ENCODE results near the gene RHEB. TPM values are rescaled to one million over a fixed set of nuclear protein-coding genes. Genes with fewer than 3 reads are reported as not detected.

RHEB gene
- polyA plus RNA-seq, 1 donor from 2014 or later, result 289 TPM

- Histone ChIP-seq H2AFZ (ENCODE audit: low read depth, low read length) (no peak overlapping the region), H3K9me3 (ENCODE audit: low read length) (no peaks in the 10 kb centered on the region), H3K4me2 (ENCODE audit: low read length) (no peak overlapping the region), H3K9me2 (ENCODE audit: insufficient read depth, low read length) (no peaks in the 10 kb centered on the region), H3K36me3 (ENCODE audit: insufficient read depth, low read length) (no peaks in the 10 kb centered on the region), H3K27ac (ENCODE audit: low read length) (no peak overlapping the region), H3K9ac (ENCODE audit: low read length) (no peak overlapping the region), H3F3A (ENCODE audit: insufficient read depth, low read length, poor library complexity, severe bottlenecking) (no peaks in the 10 kb centered on the region), H4K20me1 (ENCODE audit: insufficient read depth) (no peaks in the 10 kb centered on the region), H3K4me3 (ENCODE audit: low read length) (no peak overlapping the region), H3K27me3 (ENCODE audit: insufficient read depth, low read depth, low read length) (peaks cover 7% of the 10 kb centered on the region), H3K79me2 (replicated peaks; ENCODE audit: insufficient read depth, low read length) (no peaks in the 10 kb centered on the region)
- TF ChIP-seq MXI1 (conservative IDR thresholded peaks at IDR 0.05; ENCODE audit: poor library complexity, severe bottlenecking), result no peak
- TF ChIP-seq CTCF (IDR thresholded peaks at IDR 0.05; ENCODE audit: poor library complexity, severe bottlenecking), result no peak
- TF ChIP-seq POLR2AphosphoS5 (IDR thresholded peaks at IDR 0.05), result no peak
- no peak for TF ChIP-seq TAF1 (IDR thresholded peaks at IDR 0.05; ENCODE audit: low read depth)
- TF ChIP-seq REST (IDR thresholded peaks at IDR 0.05; ENCODE audit: borderline replicate concordance), result no peak
- TF ChIP-seq EZH2 (IDR thresholded peaks at IDR 0.05; ENCODE audit: borderline replicate concordance, insufficient read depth, low read length, poor library complexity, severe bottlenecking), result no peak
- no peak for TF ChIP-seq EP300 (conservative IDR thresholded peaks at IDR 0.05; ENCODE audit: poor library complexity, severe bottlenecking)
- no peak for TF ChIP-seq RAD21 (conservative IDR thresholded peaks at IDR 0.05)
- TF ChIP-seq SMC3 (conservative IDR thresholded peaks at IDR 0.05; ENCODE audit: poor library complexity), result no peak
Observed at GRCh38 chr7:151447312-151447711, 72.4 kb downstream of the RHEB start.

- H3K27ac ChIP-seq (ENCODE audit: low read length), result no peak overlapping the region
- no peaks in the 10 kb centered on the region for H3K9me2 ChIP-seq (ENCODE audit: insufficient read depth, low read length)
- no peaks in the 10 kb centered on the region for H4K20me1 ChIP-seq (ENCODE audit: insufficient read depth)
- H3K36me3 ChIP-seq (ENCODE audit: insufficient read depth, low read length), result no peaks in the 10 kb centered on the region
- TF ChIP-seq POLR2AphosphoS5 (IDR thresholded peaks at IDR 0.05) (no peak), CTCF (IDR thresholded peaks at IDR 0.05; ENCODE audit: poor library complexity, severe bottlenecking) (no peak), RAD21 (conservative IDR thresholded peaks at IDR 0.05) (no peak), TAF1 (IDR thresholded peaks at IDR 0.05; ENCODE audit: low read depth) (no peak), EZH2 (IDR thresholded peaks at IDR 0.05; ENCODE audit: borderline replicate concordance, insufficient read depth, low read length, poor library complexity, severe bottlenecking) (no peak), MXI1 (conservative IDR thresholded peaks at IDR 0.05; ENCODE audit: poor library complexity, severe bottlenecking) (no peak), EP300 (conservative IDR thresholded peaks at IDR 0.05; ENCODE audit: poor library complexity, severe bottlenecking) (no peak), REST (IDR thresholded peaks at IDR 0.05; ENCODE audit: borderline replicate concordance) (no peak), SMC3 (conservative IDR thresholded peaks at IDR 0.05; ENCODE audit: poor library complexity) (no peak)
- H3K79me2 ChIP-seq (replicated peaks; ENCODE audit: insufficient read depth, low read length), result no peaks in the 10 kb centered on the region
- no peak overlapping the region for H2AFZ ChIP-seq (ENCODE audit: low read depth, low read length)
- H3K9ac ChIP-seq (ENCODE audit: low read length), result no peak overlapping the region
- H3K27me3 ChIP-seq (ENCODE audit: insufficient read depth, low read depth, low read length), result peaks cover 7% of the 10 kb centered on the region
- H3K4me2 ChIP-seq (ENCODE audit: low read length), result no peak overlapping the region
- no peaks in the 10 kb centered on the region for H3K9me3 ChIP-seq (ENCODE audit: low read length)
- no peaks in the 10 kb centered on the region for H3F3A ChIP-seq (ENCODE audit: insufficient read depth, low read length, poor library complexity, severe bottlenecking)
- H3K4me3 ChIP-seq (ENCODE audit: low read length), result no peak overlapping the region
Observed at GRCh38 chr7:151446412-151446811, 73.3 kb downstream of the RHEB start.

Data from neural cell (in vitro differentiated cells).